ENCODE results near the gene KDM1B. TPM values are rescaled to one million over a fixed set of nuclear protein-coding genes. Genes with fewer than 3 reads are reported as not detected.
A peak's percentile ranks its signal among the peaks of the same experiment; 100 is the strongest.

KDM1B gene
- total and polyA plus RNA-seq, 2 donors (not counting 1 experiment from before 2014, with no cell fraction given), result 12.0 to 26.1 TPM

DNA sequence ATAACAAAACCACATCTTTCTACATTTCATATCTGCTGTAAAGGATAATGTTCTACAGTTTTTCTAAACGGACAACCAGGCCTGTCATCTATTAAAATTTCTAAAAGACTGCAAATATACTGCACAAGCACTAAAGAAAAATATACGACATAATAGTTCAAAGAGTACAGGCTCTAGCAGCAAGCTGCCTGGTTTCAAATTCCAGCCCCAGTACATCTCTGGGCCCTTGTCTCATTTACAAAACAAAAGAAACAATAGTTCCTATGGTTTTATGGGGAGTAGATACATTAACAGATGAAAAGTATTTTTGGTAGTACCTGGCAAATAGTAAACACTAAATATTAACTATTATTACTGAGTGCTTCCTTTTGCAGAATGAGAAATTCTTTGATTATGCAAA lies 85.0 kb downstream of the KDM1B start:
- Histone ChIP-seq H4K20me1 (ENCODE audit: control insufficient read depth, extremely low read depth, insufficient read depth, low read length) (no peaks in the 10 kb centered on the region), H3K36me3 (ENCODE audit: control insufficient read depth, insufficient read depth, low read length) (peaks cover 5% of the 10 kb centered on the region)

DNA sequence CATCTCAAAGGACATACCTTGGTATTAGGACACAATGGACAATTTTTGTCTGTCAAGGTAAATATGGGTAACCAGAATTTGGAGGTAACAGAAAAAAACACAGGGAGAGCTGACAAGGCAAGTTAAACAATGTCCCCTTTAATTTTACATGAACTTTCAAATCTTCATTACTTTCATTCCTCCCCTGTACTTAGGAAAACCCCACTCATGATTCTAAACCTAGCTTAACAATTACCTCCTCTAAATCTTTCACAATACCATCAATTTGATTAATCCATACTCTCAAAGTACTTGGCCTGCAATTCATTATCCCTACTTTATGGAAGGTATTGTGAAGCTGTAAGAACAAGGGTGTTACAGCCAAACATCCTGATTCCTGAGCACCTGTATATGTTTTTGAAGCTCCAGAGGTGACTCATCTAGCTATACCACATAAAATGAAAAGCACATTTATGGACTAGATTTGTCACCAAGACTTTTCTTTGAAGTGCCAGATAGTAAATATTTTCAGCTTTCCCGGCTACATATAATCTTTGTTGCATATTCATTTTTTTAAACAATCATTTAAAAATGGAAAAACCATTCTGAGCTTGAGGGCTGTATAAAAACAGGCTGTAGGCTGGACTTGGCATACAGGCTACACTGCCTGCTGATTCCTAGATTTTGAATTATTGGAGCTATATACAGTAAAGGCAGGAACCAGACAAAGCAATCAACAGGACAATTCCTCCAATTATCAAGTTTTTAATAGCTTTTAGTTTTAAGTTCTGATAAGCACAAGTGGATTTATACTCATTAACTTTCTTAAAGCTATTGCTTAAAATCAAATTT lies 86.2 kb downstream of the KDM1B start:
- Histone ChIP-seq H3K4me3 (replicated peaks in 1 of 4; ENCODE audit: control extremely low read depth in 1 of 4, insufficient read depth in 1 of 4, low read depth in 3 of 4, low read length in 4 of 4) (no peak overlapping the region), H3K4me1 (ENCODE audit: control insufficient read depth, extremely low read depth, insufficient read depth, low read length) (peaks cover 4% of the 10 kb centered on the region), H2AFZ (ENCODE audit: low read length) (no peak overlapping the region), H3K9ac (ENCODE audit: insufficient read depth, low read length) (no peak overlapping the region), H3K9me3 (ENCODE audit: control insufficient read depth, insufficient read depth, low read depth, low read length) (no peaks in the 10 kb centered on the region), H3K36me3 (ENCODE audit: control insufficient read depth, insufficient read depth, low read length) (peaks cover 1% of the 10 kb centered on the region), H3K27me3 (ENCODE audit: control insufficient read depth, insufficient read depth, low read length) (no peaks in the 10 kb centered on the region), H4K20me1 (ENCODE audit: control insufficient read depth, extremely low read depth, insufficient read depth, low read length) (no peaks in the 10 kb centered on the region), H3K79me2 (ENCODE audit: control insufficient read depth, insufficient read depth, low read length) (peaks cover 41% of the 10 kb centered on the region), H3K4me2 (ENCODE audit: extremely low read depth, insufficient read depth, low read length) (no peak overlapping the region), H3K27ac (ENCODE audit: insufficient read depth, low read length) (no peak overlapping the region)
- no peak for TF ChIP-seq EZH2 (IDR thresholded peaks at IDR 0.05; ENCODE audit: low read length, missing control alignments)
- TF ChIP-seq, protein P1, sequence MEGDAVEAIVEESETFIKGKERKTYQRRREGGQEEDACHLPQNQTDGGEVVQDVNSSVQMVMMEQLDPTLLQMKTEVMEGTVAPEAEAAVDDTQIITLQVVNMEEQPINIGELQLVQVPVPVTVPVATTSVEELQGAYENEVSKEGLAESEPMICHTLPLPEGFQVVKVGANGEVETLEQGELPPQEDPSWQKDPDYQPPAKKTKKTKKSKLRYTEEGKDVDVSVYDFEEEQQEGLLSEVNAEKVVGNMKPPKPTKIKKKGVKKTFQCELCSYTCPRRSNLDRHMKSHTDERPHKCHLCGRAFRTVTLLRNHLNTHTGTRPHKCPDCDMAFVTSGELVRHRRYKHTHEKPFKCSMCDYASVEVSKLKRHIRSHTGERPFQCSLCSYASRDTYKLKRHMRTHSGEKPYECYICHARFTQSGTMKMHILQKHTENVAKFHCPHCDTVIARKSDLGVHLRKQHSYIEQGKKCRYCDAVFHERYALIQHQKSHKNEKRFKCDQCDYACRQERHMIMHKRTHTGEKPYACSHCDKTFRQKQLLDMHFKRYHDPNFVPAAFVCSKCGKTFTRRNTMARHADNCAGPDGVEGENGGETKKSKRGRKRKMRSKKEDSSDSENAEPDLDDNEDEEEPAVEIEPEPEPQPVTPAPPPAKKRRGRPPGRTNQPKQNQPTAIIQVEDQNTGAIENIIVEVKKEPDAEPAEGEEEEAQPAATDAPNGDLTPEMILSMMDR (conservative IDR thresholded peaks at IDR 0.05 in 1 of 2, IDR thresholded peaks at IDR 0.05 in 1 of 2; ENCODE audit: low read depth in 1 of 2, low read length in 2 of 2), result no peak
- peak in 1 of 2 donors; percentile 37 for DNase-seq (ENCODE audit: low read depth in 2 of 2)

More for the DNA sequence above, 85.0 kb downstream of the KDM1B start:
- H3K9me3 ChIP-seq (ENCODE audit: control insufficient read depth, insufficient read depth, low read depth, low read length), result no peaks in the 10 kb centered on the region
- peaks cover 39% of the 10 kb centered on the region for H3K79me2 ChIP-seq (ENCODE audit: control insufficient read depth, insufficient read depth, low read length)
- H2AFZ ChIP-seq (ENCODE audit: low read length), result no peak overlapping the region
- no peak overlapping the region for H3K27ac ChIP-seq (ENCODE audit: insufficient read depth, low read length)
- H3K4me1 ChIP-seq (ENCODE audit: control insufficient read depth, extremely low read depth, insufficient read depth, low read length), result peaks cover 4% of the 10 kb centered on the region
- no peak overlapping the region for H3K4me2 ChIP-seq (ENCODE audit: extremely low read depth, insufficient read depth, low read length)
- TF ChIP-seq, protein P1 (conservative IDR thresholded peaks at IDR 0.05 in 1 of 2, IDR thresholded peaks at IDR 0.05 in 1 of 2; ENCODE audit: low read depth in 1 of 2, low read length in 2 of 2), result no peak
- no peak for TF ChIP-seq EZH2 (IDR thresholded peaks at IDR 0.05; ENCODE audit: low read length, missing control alignments)
- no peak overlapping the region for H3K9ac ChIP-seq (ENCODE audit: insufficient read depth, low read length)
- H3K27me3 ChIP-seq (ENCODE audit: control insufficient read depth, insufficient read depth, low read length), result no peaks in the 10 kb centered on the region
- DNase-seq (ENCODE audit: low read depth in 2 of 2), result no peak
- H3K4me3 ChIP-seq (replicated peaks in 1 of 4; ENCODE audit: control extremely low read depth in 1 of 4, insufficient read depth in 1 of 4, low read depth in 3 of 4, low read length in 4 of 4), result no peak overlapping the region

DNA sequence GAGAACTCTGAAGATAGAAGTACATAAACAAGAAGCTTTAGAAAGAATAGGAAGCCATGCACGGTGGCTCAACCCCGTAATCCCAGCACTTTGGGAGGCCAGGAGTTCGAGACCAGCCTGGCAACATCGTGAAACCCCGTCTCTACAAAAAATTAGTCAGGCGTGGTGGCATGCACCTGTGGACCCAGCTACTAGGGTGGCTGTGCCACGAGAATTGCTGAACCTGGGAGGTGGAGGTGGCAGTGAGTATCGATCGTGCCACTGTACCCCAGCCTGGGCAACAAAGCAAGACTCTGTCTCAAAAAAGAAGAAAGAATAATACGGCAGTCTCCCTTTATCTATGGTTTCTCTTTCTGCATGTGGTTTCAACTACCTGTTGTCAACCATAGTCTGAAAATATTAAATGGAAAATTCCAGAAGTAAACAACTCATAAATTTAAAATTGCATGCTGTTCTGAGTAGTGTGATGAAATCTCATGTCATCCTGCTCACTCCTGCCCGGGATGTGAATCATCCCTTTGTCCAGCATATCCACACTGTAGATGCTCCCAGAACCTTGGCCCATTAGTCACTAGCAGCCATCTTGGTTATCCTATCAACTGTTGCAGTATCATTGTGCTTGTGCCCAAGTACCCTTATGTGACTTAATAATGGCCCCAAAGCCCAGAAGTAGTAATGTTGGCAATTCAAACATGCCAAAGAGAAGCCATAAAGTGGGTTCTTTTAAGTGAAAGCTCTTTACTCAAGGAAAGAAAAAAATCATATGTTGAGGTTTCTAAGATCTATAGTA lies 87.0 kb downstream of the KDM1B start:
- Histone ChIP-seq H3K79me2 (ENCODE audit: control insufficient read depth, insufficient read depth, low read length) (peaks cover 41% of the 10 kb centered on the region), H2AFZ (ENCODE audit: low read length) (no peak overlapping the region), H3K9ac (ENCODE audit: insufficient read depth, low read length) (no peak overlapping the region), H3K4me2 (ENCODE audit: extremely low read depth, insufficient read depth, low read length) (no peak overlapping the region), H3K4me3 (replicated peaks in 1 of 4; ENCODE audit: control extremely low read depth in 1 of 4, insufficient read depth in 1 of 4, low read depth in 3 of 4, low read length in 4 of 4) (no peak overlapping the region), H3K27ac (ENCODE audit: insufficient read depth, low read length) (peak overlapping the region; percentile 56), H3K9me3 (ENCODE audit: control insufficient read depth, insufficient read depth, low read depth, low read length) (no peaks in the 10 kb centered on the region), H3K4me1 (ENCODE audit: control insufficient read depth, extremely low read depth, insufficient read depth, low read length) (peaks cover 4% of the 10 kb centered on the region), H3K36me3 (ENCODE audit: control insufficient read depth, insufficient read depth, low read length) (no peaks in the 10 kb centered on the region), H4K20me1 (ENCODE audit: control insufficient read depth, extremely low read depth, insufficient read depth, low read length) (no peaks in the 10 kb centered on the region), H3K27me3 (ENCODE audit: control insufficient read depth, insufficient read depth, low read length) (no peaks in the 10 kb centered on the region)
- no peak for TF ChIP-seq EZH2 (IDR thresholded peaks at IDR 0.05; ENCODE audit: low read length, missing control alignments)
- TF ChIP-seq, protein P1 (conservative IDR thresholded peaks at IDR 0.05 in 1 of 2, IDR thresholded peaks at IDR 0.05 in 1 of 2; ENCODE audit: low read depth in 1 of 2, low read length in 2 of 2), result no peak
- DNase-seq (ENCODE audit: low read depth in 2 of 2), result peak; percentile 80 to 90
